ENCODE data around the gene PCSK7. TPM values are rescaled to one million over a fixed set of nuclear protein-coding genes. Genes with fewer than 3 reads are reported as not detected.
A peak's percentile ranks its signal among the peaks of the same experiment; 100 is the strongest.

PCSK7 gene
- total and polyA plus RNA-seq, 2 donors (not counting 3 experiments of a cell fraction or from before 2014, with no cell fraction given): 40.8 to 72.7 TPM

DNA sequence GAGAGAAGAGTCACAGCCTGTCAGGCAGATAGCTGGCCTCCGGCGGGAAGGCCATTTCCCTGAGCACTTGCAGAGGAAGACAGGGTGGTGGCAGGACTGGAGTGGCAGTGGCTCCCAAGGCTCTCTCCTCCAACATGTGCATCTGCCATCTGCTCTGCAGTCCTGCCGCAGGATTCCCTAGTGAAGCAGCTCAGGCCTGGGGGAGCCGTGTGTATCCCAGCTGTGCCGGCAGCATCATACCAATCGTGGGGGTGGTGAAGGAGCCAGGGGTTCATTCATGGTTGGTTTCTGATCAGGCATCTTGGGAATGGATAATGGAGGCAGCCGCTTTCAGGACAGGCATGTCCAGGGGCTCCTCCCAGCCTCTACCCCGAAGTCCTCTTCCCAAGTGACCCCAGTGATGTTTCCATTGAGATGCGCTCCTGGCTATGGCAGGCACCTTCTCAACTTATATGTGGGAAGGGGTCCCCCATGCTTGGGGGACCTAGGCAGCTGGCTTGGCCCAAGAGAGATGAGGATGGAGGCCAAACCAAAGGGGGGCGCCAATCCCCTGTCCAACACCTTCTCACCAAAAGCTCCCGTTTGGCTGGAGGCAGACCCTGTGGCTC, 26.6 kb downstream of the PCSK7 start:
- Histone ChIP-seq H3K36me3 (ENCODE audit: control insufficient read depth in 2 of 2, extremely low read depth in 1 of 2, insufficient read depth in 2 of 2, low read length in 2 of 2) (peaks cover 0 to 4% of the 10 kb centered on the region in 2 experiments), H3K27ac (ENCODE audit: insufficient read depth, low read depth, low read length) (no peak overlapping the region), H3K4me1 (ENCODE audit: control insufficient read depth, extremely low read depth, insufficient read depth, low read length) (no peaks in the 10 kb centered on the region), H3K9me3 (replicated peaks; ENCODE audit: control insufficient read depth, insufficient read depth, low read length) (no peaks in the 10 kb centered on the region), H3K9ac (replicated peaks; ENCODE audit: extremely low read depth, insufficient read depth, low read length) (no peak overlapping the region), H3K4me2 (ENCODE audit: insufficient read depth, low read length) (no peak overlapping the region), H4K20me1 (replicated peaks; ENCODE audit: control insufficient read depth, extremely low read depth, insufficient read depth, low read length) (no peaks in the 10 kb centered on the region), H2AFZ (ENCODE audit: low read depth, low read length) (no peak overlapping the region), H3K9me1 (replicated peaks; ENCODE audit: control insufficient read depth, extremely low read depth, insufficient read depth, low read length) (no peaks in the 10 kb centered on the region), H3K27me3 (ENCODE audit: control insufficient read depth in 2 of 2, insufficient read depth in 2 of 2, low read length in 2 of 2) (no peaks in the 10 kb centered on the region), H3K79me2 (ENCODE audit: control insufficient read depth, insufficient read depth, low read length) (no peaks in the 10 kb centered on the region), H3K4me3 (replicated peaks in 1 of 3; ENCODE audit: insufficient read depth in 1 of 3, low read depth in 1 of 3, low read length in 3 of 3) (no peak overlapping the region)
- TF ChIP-seq, protein P1, sequence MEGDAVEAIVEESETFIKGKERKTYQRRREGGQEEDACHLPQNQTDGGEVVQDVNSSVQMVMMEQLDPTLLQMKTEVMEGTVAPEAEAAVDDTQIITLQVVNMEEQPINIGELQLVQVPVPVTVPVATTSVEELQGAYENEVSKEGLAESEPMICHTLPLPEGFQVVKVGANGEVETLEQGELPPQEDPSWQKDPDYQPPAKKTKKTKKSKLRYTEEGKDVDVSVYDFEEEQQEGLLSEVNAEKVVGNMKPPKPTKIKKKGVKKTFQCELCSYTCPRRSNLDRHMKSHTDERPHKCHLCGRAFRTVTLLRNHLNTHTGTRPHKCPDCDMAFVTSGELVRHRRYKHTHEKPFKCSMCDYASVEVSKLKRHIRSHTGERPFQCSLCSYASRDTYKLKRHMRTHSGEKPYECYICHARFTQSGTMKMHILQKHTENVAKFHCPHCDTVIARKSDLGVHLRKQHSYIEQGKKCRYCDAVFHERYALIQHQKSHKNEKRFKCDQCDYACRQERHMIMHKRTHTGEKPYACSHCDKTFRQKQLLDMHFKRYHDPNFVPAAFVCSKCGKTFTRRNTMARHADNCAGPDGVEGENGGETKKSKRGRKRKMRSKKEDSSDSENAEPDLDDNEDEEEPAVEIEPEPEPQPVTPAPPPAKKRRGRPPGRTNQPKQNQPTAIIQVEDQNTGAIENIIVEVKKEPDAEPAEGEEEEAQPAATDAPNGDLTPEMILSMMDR (IDR thresholded peaks at IDR 0.05; ENCODE audit: extremely low read depth in 1 of 2, insufficient read depth in 1 of 2, low read depth in 1 of 2, low read length in 2 of 2): no peak
- no peak for TF ChIP-seq POLR2AphosphoS5 (IDR thresholded peaks at IDR 0.05; ENCODE audit: insufficient read depth, low read depth, low read length)
- TF ChIP-seq EZH2 (IDR thresholded peaks at IDR 0.05; ENCODE audit: borderline replicate concordance, low read depth, low read length, severe bottlenecking): no peak
- TF ChIP-seq, protein P2, sequence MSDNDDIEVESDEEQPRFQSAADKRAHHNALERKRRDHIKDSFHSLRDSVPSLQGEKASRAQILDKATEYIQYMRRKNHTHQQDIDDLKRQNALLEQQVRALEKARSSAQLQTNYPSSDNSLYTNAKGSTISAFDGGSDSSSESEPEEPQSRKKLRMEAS (IDR thresholded peaks at IDR 0.05; ENCODE audit: insufficient read depth, insufficient read length): no peak
- TF ChIP-seq MYC (IDR thresholded peaks at IDR 0.05; ENCODE audit: low read depth, low read length): no peak
- no peak for TF ChIP-seq JUN (IDR thresholded peaks at IDR 0.05; ENCODE audit: borderline replicate concordance, insufficient read depth, insufficient read length, low read depth)
- no peak for TF ChIP-seq GATA2 (IDR thresholded peaks at IDR 0.05; ENCODE audit: insufficient read depth, insufficient read length, low read depth, low read length)
- no peak for TF ChIP-seq FOS (IDR thresholded peaks at IDR 0.05; ENCODE audit: borderline replicate concordance, insufficient read depth, low read length)
- no peak for TF ChIP-seq POLR2A (IDR thresholded peaks at IDR 0.05; ENCODE audit: low read depth, low read length)
- FAIRE-seq: no peak
- intact Hi-C loops (cut with micrococcal nuclease) (loop anchor here (5.0 kb wide), 1 partner anchor 73 kb away; no protein-coding TSS in a partner anchor), dilution Hi-C loops (cut with MboI; ENCODE audit: extremely low pct_ligation_motif_present, low sequenced_read_pairs) (no loop called here)
- BruUV-seq (replicated peaks): TSS peak; percentile 41
- ChIA-PET POLR2A (no interaction called here), CTCF (no interaction called here)
- no peak for DNase-seq (ENCODE audit: low read depth, low spot score)
